H1 (cell line): ENCODE results near the gene RBM20. TPM values are rescaled to one million over a fixed set of nuclear protein-coding genes. Genes with fewer than 3 reads are reported as not detected.

Experiments used
- BACH1 ChIP-seq: IDR thresholded peaks from 2 replicates; pipeline ENCODE4 v1.6.1; 2012; ENCODE audit warnings: low read length, improper control_type of control experiment
- KDM4A ChIP-seq: IDR thresholded peaks from one replicate; pipeline ENCODE4 v1.7.1; 2012; ENCODE audit warnings: low read depth, mild to moderate bottlenecking, moderate library complexity, low read length, inconsistent platforms; ENCODE audit not compliant: severe bottlenecking
- SP1 ChIP-seq: IDR thresholded peaks from 2 replicates; pipeline ENCODE4 v1.6.1; 2011; ENCODE audit warnings: low read depth, low read length
- TCF12 ChIP-seq: IDR thresholded peaks from 2 replicates; pipeline ENCODE4 v1.6.1; 2011; ENCODE audit warnings: low read depth, mild to moderate bottlenecking, low read length
- polyA plus RNA-seq, 7 experiments: library from polyadenylated mRNA; depleted of rRNA in 3 of 7; stranded (reverse) in 5 of 7; unstranded in 2 of 7; fragments of >200 nt in 5 of 7; fragments of 200-250 nt in 2 of 7; gene quantifications; 1 replicate in 5 of 7; 2 replicates in 1 of 7; 4 replicates in 1 of 7; pipeline versions ENCODE4 v1.2.1 to v1.2.3, GENCODE V29; 2011 to 2013; ENCODE audit warnings: missing spikeins in 2 of 7, mixed read lengths in 2 of 7
- total RNA-seq: library from RNA; stranded (reverse); fragmentation: NEBNext Ultra II Directional; extraction: Animal tissue kit (Norgen Biotek cat#: 25700); gene quantifications from 2 replicates; pipeline ENCODE4 v1.2.1, GENCODE V29; 2021
- TF ChIP-seq, protein P1 (sequence below), 3 experiments: IDR thresholded peaks; 1 replicate in 2 of 3; 2 replicates in 1 of 3; pipeline versions ENCODE4 v1.5.1 to v1.6.1; 2011; ENCODE audit warnings: low read length in 3 of 3, mild to moderate bottlenecking in 3 of 3, inconsistent platforms in 2 of 3, low read depth in 1 of 3, moderate library complexity in 1 of 3; ENCODE audit not compliant: insufficient read depth in 1 of 3; ENCODE audit errors: control extremely low read depth in 1 of 3
- TF ChIP-seq, protein P2 (sequence below): IDR thresholded peaks from 2 replicates; pipeline ENCODE4 v1.6.1; 2011; ENCODE audit warnings: low read length, improper control_type of control experiment

RBM20 gene
- total and polyA plus RNA-seq, 2 of the 8 experiments (the other 6 are each of a cell fraction or from before 2014, with no cell fraction given): 0.05 to 0.63 TPM

GRCh38 chr10:110872145-110872983, 228.2 kb downstream of the RBM20 start (continued):
- TF ChIP-seq, protein P1, sequence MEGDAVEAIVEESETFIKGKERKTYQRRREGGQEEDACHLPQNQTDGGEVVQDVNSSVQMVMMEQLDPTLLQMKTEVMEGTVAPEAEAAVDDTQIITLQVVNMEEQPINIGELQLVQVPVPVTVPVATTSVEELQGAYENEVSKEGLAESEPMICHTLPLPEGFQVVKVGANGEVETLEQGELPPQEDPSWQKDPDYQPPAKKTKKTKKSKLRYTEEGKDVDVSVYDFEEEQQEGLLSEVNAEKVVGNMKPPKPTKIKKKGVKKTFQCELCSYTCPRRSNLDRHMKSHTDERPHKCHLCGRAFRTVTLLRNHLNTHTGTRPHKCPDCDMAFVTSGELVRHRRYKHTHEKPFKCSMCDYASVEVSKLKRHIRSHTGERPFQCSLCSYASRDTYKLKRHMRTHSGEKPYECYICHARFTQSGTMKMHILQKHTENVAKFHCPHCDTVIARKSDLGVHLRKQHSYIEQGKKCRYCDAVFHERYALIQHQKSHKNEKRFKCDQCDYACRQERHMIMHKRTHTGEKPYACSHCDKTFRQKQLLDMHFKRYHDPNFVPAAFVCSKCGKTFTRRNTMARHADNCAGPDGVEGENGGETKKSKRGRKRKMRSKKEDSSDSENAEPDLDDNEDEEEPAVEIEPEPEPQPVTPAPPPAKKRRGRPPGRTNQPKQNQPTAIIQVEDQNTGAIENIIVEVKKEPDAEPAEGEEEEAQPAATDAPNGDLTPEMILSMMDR (IDR thresholded peaks at IDR 0.05; ENCODE audit: control extremely low read depth in 1 of 3, insufficient read depth in 1 of 3, low read depth in 1 of 3, low read length in 3 of 3): no peak; a peak in 1 of 4 replicates
- TF ChIP-seq KDM4A (no peak), SP1 (no peak), TCF12 (no peak), BACH1 (no peak)
- TF ChIP-seq, protein P2, sequence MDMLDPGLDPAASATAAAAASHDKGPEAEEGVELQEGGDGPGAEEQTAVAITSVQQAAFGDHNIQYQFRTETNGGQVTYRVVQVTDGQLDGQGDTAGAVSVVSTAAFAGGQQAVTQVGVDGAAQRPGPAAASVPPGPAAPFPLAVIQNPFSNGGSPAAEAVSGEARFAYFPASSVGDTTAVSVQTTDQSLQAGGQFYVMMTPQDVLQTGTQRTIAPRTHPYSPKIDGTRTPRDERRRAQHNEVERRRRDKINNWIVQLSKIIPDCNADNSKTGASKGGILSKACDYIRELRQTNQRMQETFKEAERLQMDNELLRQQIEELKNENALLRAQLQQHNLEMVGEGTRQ: no peak
